Left renal pelvis (tissue), 4 donors: ENCODE data around the gene ZNF853. TPM values are rescaled to one million over a fixed set of nuclear protein-coding genes. Genes with fewer than 3 reads are reported as not detected.
"Not testable (repeated sequence)": the region's sequence is repeated elsewhere in the genome, so short reads cannot be mapped to it uniquely, and the experiment has no call there.

Experiments
- DNase-seq, 4 donors: peaks; one replicate each; pipeline ENCODE4 v3.0.0-alpha.2; 2013; ENCODE audit warnings: low read depth in 4 of 4, low spot score in 3 of 4
- polyA plus RNA-seq, 4 donors: library from polyadenylated mRNA; unstranded; fragments of 120-200 nt; gene quantifications; one replicate each; pipeline ENCODE4 v1.2.1, GENCODE V29; 2013; ENCODE audit not compliant: insufficient read length in 4 of 4

Gene ZNF853
- polyA plus RNA-seq: 10 to 100 TPM; 14.8 to 17.8 (median 15.6) TPM

DNA sequence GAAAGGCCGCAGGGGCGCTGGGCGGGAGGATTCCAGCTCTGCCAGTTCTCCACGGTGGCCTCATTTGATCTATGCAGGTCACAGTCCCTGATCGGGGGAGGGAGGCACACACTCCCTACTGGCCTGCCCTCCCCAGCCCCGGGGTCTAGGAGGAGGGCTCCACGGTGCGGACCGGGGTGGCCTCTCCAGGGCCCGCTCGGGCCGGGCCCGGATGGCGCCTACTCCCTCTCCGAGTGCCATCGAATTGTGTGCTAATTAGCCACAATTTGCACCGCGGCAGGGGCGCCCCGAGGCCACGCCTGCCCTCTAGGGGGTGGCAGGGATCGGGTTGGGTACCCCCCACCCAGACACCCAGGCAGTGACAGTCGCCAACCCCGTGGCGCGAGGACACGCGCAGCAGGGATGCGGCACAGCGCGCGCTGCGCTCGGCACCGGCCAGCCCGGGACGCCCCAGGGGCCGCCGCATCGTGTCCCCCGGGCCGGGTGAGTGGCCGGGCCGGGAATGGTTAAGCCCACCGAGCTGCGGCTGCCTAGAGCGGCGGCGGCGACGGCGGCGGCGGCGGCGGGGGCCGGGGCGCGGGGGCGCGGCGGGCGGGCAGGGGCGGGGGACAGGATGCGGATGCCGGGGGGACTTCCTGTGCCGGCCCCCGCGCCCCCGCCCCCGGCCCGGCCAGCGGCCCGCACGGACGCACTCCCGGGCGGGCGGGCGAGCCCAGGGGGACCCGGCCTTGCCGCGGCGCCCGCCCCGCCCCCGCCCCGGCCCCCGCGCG, at the start of gene ZNF853:
ZNF853 (plus strand) TSS at position 658 of the 770 bp plus-strand sequence. CDS start 565 bp downstream, outside the sequence.
- no peak for DNase-seq

DNA sequence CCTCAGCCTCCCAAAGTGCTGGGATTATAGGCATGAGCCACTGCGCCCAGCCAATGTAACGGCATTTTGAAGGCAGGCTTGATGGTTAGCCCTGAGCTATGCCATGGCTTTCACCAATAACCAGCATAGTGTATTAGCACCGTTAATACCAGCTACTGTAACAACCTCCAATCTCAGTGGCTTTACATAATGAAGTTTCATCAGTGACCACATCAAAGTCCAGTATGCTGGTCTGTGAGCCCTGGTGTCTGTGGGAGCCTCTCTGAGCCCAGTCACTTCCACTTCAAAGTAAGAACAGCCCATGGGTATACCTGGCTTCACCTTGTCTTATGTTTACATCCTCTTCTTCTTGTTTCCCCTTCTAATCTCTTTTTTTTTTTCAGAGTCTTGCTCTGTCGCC, 49.8 kb upstream of the ZNF853 start:
- no peak for DNase-seq

DNA sequence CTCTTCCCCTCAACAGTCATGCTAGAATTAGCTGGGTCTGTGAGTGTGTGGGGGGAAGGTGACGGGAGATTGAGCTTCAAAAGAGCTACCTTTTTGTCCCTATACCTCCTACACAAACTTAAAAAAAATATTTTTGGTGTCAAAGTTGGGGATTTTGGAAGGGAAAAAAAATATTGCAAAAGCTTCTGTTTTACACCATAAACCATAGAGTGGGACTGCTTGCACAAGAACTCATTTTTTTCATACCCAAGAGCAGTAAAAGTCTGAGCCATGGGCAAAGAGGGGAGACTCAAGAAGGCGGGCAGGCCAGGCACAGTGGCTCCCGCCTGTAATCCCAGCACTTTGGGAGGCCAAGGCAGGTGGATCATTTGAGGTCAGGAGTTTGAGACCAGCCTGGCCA, 47.5 kb upstream of the ZNF853 start:
- no peak for DNase-seq

DNA sequence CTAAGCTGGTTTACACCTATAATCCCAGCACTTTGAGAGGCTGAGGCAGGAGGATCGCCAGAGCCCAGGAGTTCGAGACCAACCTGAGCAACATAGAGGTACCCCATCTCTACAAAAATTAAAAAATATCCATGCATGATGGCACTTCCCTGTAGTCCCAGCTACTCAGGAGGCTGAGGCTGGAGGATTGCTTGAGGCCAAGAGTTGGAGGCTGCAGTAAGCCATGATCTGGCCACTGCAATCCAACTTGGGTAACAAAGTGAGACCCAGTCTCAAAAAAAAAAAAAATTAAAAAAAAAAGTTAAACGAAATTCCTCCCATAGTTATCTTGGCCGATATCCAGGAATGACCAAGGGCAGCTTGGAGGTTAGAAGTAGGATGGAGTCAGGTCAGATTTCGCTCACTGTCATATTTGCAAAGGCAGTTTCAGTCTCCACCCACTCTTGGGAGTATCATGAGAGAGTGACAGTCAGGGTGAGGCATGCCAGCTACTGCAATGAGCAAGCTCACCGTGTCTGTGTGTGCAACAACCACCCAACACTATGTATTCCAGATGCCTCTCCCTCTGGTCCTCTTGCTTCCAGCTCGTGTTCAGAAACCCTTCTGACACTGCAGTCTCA, 44.1 kb upstream of the ZNF853 start:
- no peak for DNase-seq

DNA sequence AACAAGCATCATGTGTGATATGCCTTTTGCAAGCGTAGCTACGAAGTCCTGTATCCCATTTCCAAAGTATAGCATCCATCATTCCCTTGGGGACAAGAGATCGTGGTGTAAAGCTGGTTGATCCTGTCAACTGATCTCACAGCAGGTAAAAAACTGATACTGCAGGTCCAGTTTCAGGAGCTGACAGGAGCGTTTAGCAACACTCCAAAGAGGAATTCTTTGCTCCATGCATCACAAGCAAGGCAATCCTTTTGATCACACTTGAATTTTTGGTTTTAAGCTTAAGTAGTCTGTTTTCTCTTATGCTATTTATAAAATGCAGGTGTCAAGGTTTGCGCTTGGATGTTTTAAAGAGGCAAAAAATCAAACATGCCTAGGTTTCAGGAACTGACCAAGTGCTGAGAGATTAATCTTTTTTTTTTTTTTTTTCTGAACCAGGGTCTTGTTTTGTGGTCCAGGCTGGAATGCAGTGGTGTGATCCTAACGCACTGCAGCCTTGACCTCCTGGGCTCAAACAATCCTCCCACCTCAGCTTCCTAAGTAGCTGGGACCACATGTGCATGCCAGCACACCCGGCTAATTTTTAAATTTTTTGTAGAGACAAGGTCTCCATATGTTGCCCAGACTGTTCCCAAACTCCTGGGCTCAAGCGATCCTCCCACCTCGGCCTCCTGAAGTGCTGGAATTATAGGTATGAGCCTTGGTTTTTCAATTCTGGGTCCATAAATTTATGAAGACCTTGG, 40.0 kb upstream of the ZNF853 start:
- DNase-seq: no peak

DNA sequence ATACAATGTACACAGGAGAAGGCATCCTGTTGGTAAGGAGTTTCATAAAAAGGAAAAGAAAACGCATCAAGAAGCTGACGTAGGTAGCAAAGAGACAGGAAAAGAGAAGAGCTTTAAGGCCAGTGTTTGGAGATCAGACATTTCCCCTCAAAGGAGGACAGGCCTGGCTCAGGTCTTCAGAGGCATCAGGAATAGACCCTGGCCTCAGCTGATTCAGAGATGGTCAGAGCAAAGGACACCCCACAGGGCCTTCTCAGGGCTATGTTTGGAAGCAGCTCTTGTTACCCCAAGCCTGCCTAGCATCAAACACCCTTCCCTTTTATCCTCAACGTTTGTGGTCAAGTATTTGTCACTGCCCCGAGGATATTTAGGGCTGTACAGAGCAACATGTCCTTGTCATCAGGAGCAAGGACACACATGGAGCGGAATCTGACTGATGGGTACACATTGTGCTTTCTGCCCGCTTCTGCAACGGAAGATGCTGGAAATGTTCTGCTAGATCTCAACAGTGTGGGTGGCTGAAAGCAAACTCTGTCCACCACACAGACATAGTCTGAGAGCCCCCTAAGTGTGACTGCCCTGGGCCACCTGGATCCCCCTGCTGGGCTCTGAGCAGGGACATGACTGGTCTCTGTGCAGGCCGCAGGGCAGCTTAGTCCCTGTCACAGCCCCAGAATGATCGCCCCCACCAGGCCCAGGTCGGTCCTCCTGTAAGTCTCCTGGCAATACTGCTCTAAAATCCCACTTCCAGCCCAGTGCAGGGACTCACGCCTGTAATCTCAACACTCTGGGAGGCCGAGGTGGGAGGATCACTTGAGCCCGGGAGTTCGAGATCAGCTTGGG, 39.2 kb upstream of the ZNF853 start:
- DNase-seq: no peak

DNA sequence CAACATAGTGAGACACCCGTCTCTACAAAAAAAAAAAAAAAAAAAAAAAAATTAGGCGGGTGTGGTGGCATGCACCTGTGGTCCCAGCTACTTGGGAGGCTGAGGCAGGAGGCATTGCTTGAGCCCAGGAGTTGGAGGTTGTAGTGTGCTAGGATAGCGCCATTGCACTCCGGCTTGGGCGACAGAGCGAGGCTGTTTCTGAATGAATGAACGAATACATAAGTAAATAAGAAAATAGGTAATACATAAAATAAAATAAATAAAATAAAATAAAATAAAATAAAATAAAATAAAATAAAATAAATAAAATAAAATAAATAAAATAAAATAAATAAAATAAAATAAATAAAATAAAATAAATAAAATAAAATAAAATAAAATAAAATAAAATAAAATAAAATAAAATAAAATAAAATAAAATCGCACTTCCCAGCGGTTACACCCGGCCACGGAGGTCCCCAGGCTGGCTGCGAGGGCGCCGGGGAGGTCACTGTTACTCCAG, 38.5 kb upstream of the ZNF853 start:
- DNase-seq: not testable (repeated sequence)

DNA sequence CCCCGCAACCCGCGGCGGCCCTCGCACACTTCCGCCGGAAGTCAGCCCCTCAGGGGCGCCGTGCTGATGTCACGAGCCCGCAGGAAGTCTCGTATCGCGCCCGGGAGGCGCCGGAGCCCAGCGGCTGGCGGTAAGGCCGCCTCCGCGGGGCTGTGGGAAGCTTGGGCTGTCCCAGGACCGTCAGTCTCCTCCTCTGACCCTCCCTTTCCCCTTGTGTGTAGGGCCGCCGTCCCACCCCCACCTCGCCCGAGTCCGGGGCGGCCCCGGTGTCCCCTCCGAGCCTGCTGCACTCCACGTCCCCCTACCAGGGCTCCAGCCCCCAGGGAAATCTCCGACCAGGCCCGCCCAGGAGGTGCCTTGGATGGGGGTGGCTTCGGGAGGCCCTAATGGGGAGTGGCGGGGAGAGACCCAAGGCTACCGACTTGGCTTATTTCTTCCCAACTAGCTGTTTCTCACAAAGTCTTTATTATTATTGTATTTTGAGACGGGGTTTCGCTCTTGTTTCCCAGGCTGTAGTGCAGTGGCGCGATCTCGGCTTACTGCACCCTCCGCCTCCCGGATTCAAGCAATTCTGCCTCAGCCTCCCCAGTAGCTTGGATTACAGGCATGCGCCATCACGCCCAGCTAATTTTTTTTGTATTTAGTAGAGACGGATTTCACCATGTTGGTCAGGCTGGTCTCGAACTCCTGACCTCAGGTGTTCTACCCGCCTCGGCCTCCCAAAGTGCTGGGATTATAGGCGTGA, 37.9 kb upstream of the ZNF853 start, which contains the start of gene ZDHHC4:
ZDHHC4 (plus strand) TSS at position 86 of the 745 bp plus-strand sequence. CDS start 3,108 bp downstream, outside the sequence.
- DNase-seq: peak; percentile 71 to 79 (median 78)

DNA sequence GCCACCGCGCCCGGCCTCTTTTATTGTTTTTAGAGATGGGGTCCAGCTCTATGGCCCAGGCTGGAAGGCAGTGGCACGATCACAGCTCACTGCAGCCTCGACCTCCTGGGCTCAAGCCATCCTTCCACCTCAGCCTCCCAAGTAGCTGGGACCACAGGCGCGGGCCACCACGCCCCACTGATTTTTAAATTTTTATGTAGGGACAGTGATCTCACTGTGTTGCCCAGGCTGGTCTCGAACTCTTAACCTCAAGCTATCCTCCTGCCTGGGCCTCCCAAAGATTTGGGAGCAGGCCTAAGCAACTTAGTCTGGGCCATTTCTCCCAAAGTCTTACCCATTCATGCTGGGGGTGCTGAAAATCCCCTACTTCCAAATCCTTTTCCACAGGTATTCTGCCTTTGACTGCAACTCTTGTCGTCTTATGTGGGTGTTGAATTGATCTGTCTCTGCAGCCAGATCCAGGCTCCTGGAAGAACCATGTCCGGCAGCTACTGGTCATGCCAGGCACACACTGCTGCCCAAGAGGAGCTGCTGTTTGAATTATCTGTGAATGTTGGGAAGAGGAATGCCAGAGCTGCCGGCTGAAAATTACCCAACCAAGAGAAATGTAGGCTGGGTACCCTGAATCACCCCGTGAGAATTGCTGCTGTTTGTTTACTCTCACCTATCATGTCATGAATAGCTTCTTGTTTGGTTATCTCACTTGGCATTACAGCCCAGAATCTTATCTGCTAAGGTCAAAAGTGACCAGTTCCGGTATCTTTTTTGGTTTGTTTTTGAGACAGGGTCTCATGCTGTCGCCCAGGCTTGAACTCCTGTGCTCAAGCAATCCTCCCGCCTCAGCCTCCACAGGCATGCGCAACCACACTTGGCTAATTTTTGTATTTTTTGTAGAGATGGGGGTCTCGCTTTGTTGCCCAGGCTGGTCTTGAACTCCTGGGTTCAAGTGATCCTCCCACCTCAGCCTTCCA, 37.0 kb upstream of the ZNF853 start:
- DNase-seq: no peak

DNA sequence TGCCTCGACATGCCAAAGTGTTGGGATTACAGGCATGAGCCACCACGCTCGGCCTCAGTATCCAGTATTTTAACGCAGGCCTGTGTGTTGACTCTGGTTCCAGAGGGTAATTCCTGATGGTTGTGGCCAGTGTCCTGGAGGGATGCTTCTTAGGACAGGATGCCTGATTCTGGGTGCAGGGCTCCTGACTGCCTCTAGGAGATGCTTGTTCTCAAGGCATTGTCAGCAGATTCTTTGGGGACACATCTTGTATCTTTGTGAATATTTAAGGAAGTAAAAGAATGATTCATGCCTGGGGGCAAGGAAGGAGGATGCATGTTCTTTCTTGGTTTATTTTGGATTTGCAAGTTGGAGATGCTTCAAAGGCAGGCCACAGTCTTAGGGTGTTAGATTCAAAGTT, 36.0 kb upstream of the ZNF853 start:
- DNase-seq: no peak

DNA sequence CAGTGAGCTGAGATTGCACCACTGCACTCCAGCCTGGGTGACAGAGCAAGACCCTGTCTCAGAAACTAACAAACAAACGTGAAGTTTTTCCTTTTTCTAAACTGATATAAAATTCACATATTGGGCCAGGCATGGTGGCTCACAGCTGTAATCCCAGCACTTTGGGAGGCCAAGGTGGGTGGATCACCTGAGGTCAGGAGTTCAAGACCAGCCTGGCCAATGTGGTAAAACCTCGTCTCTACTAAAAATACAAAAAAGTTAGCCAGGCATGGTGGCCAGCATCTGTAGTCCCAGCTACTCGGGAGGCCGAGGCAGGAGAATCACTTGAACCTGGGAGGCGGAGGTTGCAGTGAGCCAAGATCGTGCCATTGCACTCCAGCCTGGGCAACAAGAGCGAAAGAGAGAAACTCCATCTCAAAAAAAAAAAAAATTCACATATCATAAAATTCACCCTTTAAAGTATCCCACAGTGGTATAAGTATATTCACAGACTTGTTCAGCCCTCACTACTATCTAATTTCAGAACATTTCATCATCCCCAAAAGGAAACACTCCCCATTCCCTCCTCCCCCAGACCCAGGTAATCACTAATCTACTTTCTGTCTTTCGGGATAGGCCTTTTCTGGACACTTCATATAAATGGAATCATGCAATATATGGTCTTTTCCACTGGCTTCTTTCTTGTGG, 29.5 kb upstream of the ZNF853 start:
- DNase-seq: not testable (repeated sequence)

DNA sequence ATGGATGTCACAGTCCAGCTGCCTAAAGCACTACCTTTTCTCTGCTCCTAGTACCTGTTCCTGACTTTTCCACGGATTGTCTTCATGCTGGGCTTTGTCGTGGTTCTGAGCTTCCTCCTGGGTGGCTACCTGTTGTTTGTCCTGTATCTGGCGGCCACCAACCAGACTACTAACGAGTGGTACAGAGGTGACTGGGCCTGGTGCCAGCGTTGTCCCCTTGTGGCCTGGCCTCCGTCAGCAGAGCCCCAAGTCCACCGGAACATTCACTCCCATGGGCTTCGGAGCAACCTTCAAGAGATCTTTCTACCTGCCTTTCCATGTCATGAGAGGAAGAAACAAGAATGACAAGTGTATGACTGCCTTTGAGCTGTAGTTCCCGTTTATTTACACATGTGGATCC, 26.8 kb upstream of the ZNF853 start:
- DNase-seq: no peak

DNA sequence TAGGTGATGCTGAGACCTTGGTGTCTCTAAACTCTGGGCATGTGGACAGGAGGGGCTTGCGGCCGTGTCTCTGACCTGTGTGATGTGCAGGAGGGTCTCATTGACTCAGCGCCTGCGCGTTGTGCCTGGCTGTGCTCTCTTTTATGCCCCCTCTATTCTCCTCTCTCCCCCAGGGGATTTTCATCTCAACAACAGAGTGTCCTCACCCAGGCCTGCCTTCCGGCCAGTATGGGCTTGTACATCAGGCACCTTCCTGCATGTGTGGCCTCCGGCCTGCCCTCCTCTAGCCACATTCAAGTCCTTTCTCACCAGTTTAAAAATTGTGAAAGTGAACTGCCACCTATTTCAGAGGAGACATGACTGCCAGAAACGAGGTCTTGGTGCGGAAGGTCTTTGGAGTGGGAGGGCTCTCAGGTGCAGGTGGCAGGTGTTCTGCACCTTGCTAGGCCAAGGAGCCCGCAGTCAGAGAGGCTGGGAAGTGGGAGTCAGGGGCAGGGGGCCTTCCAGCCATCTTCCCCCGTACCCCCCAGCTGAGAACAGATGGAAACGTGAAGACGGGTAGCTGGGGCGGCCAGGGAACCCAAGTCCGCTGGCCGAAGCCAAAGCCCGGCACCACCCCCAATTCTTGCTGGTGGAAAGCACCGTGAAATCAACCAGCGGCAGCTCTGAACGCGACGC, 26.1 kb upstream of the ZNF853 start:
- DNase-seq: no peak

DNA sequence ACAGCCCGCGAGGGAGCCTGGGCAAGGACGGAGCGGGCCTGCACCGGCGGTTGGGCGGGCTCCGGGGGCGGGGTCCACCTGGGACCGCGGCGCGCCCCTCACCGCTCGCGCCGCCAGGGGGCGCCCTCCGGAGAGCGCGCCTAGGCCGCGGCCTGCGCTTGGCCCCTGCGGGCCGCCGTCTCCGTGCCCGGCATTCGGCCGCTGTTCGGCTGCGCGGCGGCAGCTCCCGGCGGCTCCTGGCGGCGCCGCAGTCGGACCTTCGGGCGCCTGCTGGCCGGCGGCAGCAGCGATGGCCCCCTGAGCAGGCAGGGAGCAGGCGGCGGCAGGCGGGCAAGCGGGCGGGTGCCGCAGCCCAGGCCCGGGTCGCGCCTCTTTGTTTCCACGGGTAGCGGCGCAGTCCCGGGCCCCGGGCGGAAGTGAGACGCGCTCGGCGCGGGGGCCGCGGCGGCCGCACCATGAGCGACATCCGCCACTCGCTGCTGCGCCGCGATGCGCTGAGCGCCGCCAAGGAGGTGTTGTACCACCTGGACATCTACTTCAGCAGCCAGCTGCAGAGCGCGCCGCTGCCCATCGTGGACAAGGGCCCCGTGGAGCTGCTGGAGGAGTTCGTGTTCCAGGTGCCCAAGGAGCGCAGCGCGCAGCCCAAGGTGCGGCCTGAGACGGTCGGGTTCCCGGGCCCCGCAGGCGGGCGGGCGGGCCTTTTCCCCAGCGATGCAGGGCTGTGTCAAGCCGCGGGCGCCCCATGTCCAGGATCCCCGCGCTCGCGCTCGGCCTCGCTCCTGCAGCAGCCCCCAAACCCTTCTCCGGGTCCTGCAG, 25.4 kb upstream of the ZNF853 start, which contains the start of gene INTS15:
INTS15 (plus strand) TSS at position 193 of the 816 bp plus-strand sequence; CDS start at position 456, 263 bp downstream.
- peak; percentile 53 to 81 (median 77) for DNase-seq

DNA sequence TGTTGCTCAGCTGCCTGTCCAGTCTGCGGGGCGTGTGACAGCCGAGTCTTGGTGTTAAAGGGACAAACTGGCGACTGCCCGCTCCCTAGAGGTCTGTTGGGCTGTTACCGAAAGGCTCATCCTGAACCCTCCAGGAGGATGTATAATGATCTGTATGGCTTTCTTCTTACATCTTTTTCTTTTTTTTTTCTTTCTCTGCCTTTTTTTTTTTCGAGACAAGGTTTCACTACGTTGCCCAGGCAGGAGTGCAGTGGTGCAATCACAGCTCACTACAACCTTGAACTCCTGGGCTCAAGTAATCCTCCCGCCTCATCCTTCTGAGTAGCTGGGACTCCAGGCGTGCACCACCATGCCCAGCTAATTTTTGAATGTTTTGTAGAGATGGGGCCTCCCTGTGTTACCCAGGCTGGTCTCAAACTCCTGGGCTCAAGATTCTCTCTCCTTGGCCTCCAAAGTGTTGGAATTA, 24.7 kb upstream of the ZNF853 start:
- DNase-seq: no peak

DNA sequence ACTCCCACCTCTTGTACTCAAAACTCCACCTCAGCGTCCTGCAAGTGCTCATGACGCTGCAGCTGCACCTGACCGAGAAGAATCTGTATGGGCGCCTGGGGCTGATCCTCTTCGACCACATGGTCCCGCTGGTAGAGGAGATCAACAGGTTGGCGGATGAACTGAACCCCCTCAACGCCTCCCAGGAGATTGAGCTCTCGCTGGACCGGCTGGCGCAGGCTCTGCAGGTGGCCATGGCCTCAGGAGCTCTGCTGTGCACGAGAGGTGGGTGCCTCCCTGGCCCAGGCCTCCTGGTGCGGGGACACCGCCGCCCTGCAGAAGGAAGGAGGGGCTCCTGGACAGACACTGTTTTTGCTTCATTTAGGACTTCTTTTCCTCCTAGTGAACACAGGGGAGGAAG, 15.3 kb upstream of the ZNF853 start:
- no peak for DNase-seq
